Body of pancreas (tissue), 4 donors: Measurements from ENCODE around the gene BARD1. TPM values are rescaled to one million over a fixed set of nuclear protein-coding genes. Genes with fewer than 3 reads are reported as not detected.
A peak's percentile ranks its signal among the peaks of the same experiment; 100 is the strongest.
"Not testable (repeated sequence)": the region's sequence is repeated elsewhere in the genome, so short reads cannot be mapped to it uniquely, and the experiment has no call there.

Source experiments
- ATAC-seq: fragments of 150-250 bp; one replicate; pipeline ENCODE4 v1.9.1; 2016
- DNase-seq, 4 donors: peaks; one replicate each; pipeline ENCODE4 v3.0.0-alpha.2; 2019
- H3K27ac ChIP-seq, 4 donors: fragments of 200-600 bp; sonication (generic); 1 replicate in 3 of 4; 2 replicates in 1 of 4; pipeline versions ENCODE4 v1.5.1 to v1.6.1; 2016 to 2019; ENCODE audit warnings: mild to moderate bottlenecking in 1 of 4, mixed read lengths in 1 of 4, moderate library complexity in 1 of 4
- H3K27me3 ChIP-seq, 2 donors: fragments of 200-600 bp; sonication (generic); one replicate each; pipeline ENCODE4 v1.6.0; 2016; ENCODE audit warnings: mild to moderate bottlenecking in 1 of 2
- H3K36me3 ChIP-seq, 2 donors: fragments of 200-600 bp; sonication (generic); replicated peaks in 1 of 2; 2 replicates each; pipeline ENCODE4 v1.5.1; 2016; ENCODE audit warnings: low read depth in 2 of 2; ENCODE audit not compliant: insufficient read depth in 1 of 2
- H3K4me1 ChIP-seq: fragments of 200-600 bp; sonication (generic); one replicate; pipeline ENCODE4 v1.6.0; 2016
- H3K4me3 ChIP-seq, 2 donors: fragments of 200-600 bp; sonication (generic); 1 replicate in 1 of 2; 2 replicates in 1 of 2; pipeline ENCODE4 v1.5.1; 2016 to 2019
- H3K9me3 ChIP-seq, 3 donors: fragments of 200-600 bp; sonication (generic); 1 replicate in 2 of 3; 2 replicates in 1 of 3; pipeline ENCODE4 v1.5.1; 2016
- CTCF ChIP-seq, 7 experiments: fragments of 450-650 bp in 4 of 7; fragments of 200-600 bp in 3 of 7; sonication (generic) in 3 of 7; IDR thresholded peaks; one replicate each; pipeline ENCODE4 v1.5.1; 2016 to 2019; ENCODE audit warnings: antibody characterized with exemption in 7 of 7
- POLR2A ChIP-seq, 3 donors: fragments of 450-650 bp; IDR thresholded peaks; one replicate each; pipeline ENCODE4 v1.6.1; 2016; ENCODE audit warnings: antibody characterized with exemption in 3 of 3, mild to moderate bottlenecking in 2 of 3
- WGBS, 2 donors: methylation state at CpG; one replicate each; pipeline ENCODE4 v1.1.5; 2017; 5-methylcytosine and 5-hydroxymethylcytosine counted together
- intact Hi-C: fragments of 100-400 bp; cut with DNase I; formaldehyde crosslinking; loops from one replicate; pipeline ENCODE4 v1.15.1; 2023
- total RNA-seq, 2 donors: library from RNA; depleted of rRNA; stranded (reverse); fragments of >200 nt; gene quantifications; one replicate each; pipeline ENCODE4 v1.1.0, GENCODE V29; 2016

Gene BARD1
- total RNA-seq, 2 donors from 2014 or later, result 4.4 to 5.9 TPM

GRCh38 chr2:214800180-214800579 lies 9.3 kb downstream of the BARD1 start:
- TF ChIP-seq POLR2A (IDR thresholded peaks at IDR 0.05), result no peak
- no peak for TF ChIP-seq CTCF (IDR thresholded peaks at IDR 0.05)
- H3K4me1 ChIP-seq, result peaks cover 7% of the 10 kb centered on the region
- no peaks in the 10 kb centered on the region for H3K36me3 ChIP-seq
- H3K4me3 ChIP-seq, result no peak overlapping the region
- DNase-seq, result peak in 2 of 4 donors; percentile 13 to 26
- peak; percentile 59 for ATAC-seq
- H3K27ac ChIP-seq, result no peak overlapping the region
- H3K27me3 ChIP-seq, result no peaks in the 10 kb centered on the region
- no peaks in the 10 kb centered on the region for H3K9me3 ChIP-seq
- intact Hi-C loops, result no loop called here
- WGBS, 2 donors, result 45 to 50% methylated on average over 3 of the region's 3 CpGs

GRCh38 chr2:214796911-214797310 lies 12.6 kb downstream of the BARD1 start:
- H3K4me3 ChIP-seq, result no peak overlapping the region
- no peaks in the 10 kb centered on the region for H3K36me3 ChIP-seq
- TF ChIP-seq CTCF (IDR thresholded peaks at IDR 0.05), result no peak
- no peak for TF ChIP-seq POLR2A (IDR thresholded peaks at IDR 0.05)
- intact Hi-C loops, result no loop called here
- no peaks in the 10 kb centered on the region for H3K27me3 ChIP-seq
- H3K9me3 ChIP-seq, result no peaks in the 10 kb centered on the region
- H3K4me1 ChIP-seq, result peaks cover 7% of the 10 kb centered on the region
- ATAC-seq (no peak), DNase-seq (no peak)
- 97% methylated on average over 1 of the region's 1 CpG for WGBS, 2 donors
- no peak overlapping the region for H3K27ac ChIP-seq

GRCh38 chr2:214783181-214783580 lies 26.3 kb downstream of the BARD1 start:
- H3K36me3 ChIP-seq, intact Hi-C loops, H3K4me3 ChIP-seq, H3K9me3 ChIP-seq, ATAC-seq, H3K27ac ChIP-seq, H3K4me1 ChIP-seq, DNase-seq, H3K27me3 ChIP-seq: not testable (repeated sequence)
- WGBS, 2 donors, result 85 to 92% methylated on average over 1 of the region's 1 CpG

GRCh38 chr2:214782671-214783070 lies 26.8 kb downstream of the BARD1 start:
- intact Hi-C loops, result no loop called here
- Histone ChIP-seq H3K4me1 (no peaks in the 10 kb centered on the region), H3K36me3 (peaks cover 0 to 2% of the 10 kb centered on the region in 2 donors), H3K27me3 (no peaks in the 10 kb centered on the region), H3K27ac (no peak overlapping the region), H3K9me3 (no peaks in the 10 kb centered on the region), H3K4me3 (no peak overlapping the region)
- WGBS, 2 donors, result 94 to 100% methylated on average over 1 of the region's 1 CpG
- DNase-seq (no peak), ATAC-seq (no peak)
- TF ChIP-seq CTCF (IDR thresholded peaks at IDR 0.05), result no peak
- TF ChIP-seq POLR2A (IDR thresholded peaks at IDR 0.05), result no peak

- WGBS, 2 donors, result 94 to 95% methylated on average over 2 of the region's 2 CpGs
- Histone ChIP-seq H3K27ac (no peak overlapping the region), H3K4me3 (no peak overlapping the region), H3K27me3 (no peaks in the 10 kb centered on the region), H3K9me3 (no peaks in the 10 kb centered on the region), H3K36me3 (peaks cover 0 to 2% of the 10 kb centered on the region in 2 donors), H3K4me1 (no peaks in the 10 kb centered on the region)
- intact Hi-C loops, result no loop called here
- ATAC-seq, result no peak
- DNase-seq, result no peak
- TF ChIP-seq POLR2A (IDR thresholded peaks at IDR 0.05) (no peak), CTCF (IDR thresholded peaks at IDR 0.05) (no peak)
Observed at GRCh38 chr2:214781226-214781625, 28.3 kb downstream of the BARD1 start.
